DMS153 treated with DMSO at 0.1 percent for 48 hours (cell line): ENCODE data around the gene SMIM10L2A.
A peak's percentile ranks its signal among the peaks of the same experiment; 100 is the strongest.
"Not testable (repeated sequence)": the region's sequence is repeated elsewhere in the genome, so short reads cannot be mapped to it uniquely, and the experiment has no call there.

ENCODE experiments used
- DNase-seq: peaks from one replicate; lab custom pipeline; 2025; ENCODE audit not compliant: unreplicated experiment; lab: John Stamatoyannopoulos, UW

Gene SMIM10L2A

GRCh38 chrX:135449637-135450550, 28.1 kb downstream of the SMIM10L2A start:
- no peak for DNase-seq

GRCh38 chrX:135453381-135453780, 31.6 kb downstream of the SMIM10L2A start:
- no peak for DNase-seq

GRCh38 chrX:135454816-135455215, 33.1 kb downstream of the SMIM10L2A start:
- no peak for DNase-seq

GRCh38 chrX:135461756-135462155, 40.0 kb downstream of the SMIM10L2A start:
- DNase-seq = not testable (repeated sequence)

GRCh38 chrX:135463937-135464336, 42.2 kb downstream of the SMIM10L2A start:
- no peak for DNase-seq

- no peak for DNase-seq
Observed at GRCh38 chrX:135476378-135476777, 54.6 kb downstream of the SMIM10L2A start.

- DNase-seq = peak; percentile 86
Observed at GRCh38 chrX:135477576-135477975, 55.8 kb downstream of the SMIM10L2A start.
